ENCODE results near the gene HLA-DMA. TPM values are rescaled to one million over a fixed set of nuclear protein-coding genes. Genes with fewer than 3 reads are reported as not detected.

HLA-DMA gene
- total and polyA plus RNA-seq, 2 of the 8 experiments (the other 6 are each of a cell fraction or from before 2014, with no cell fraction given): 13.3 to 23.1 TPM

- H3K23ac ChIP-seq (ENCODE audit: insufficient read length): no peak overlapping the region
- H3K79me1 ChIP-seq (ENCODE audit: low read depth, low read length): no peaks in the 10 kb centered on the region
- H3K4me2 ChIP-seq (ENCODE audit: insufficient read depth in 1 of 2, low read depth in 2 of 2, low read length in 2 of 2): no peak overlapping the region
- peaks cover 0 to 13% (median 3%) of the 10 kb centered on the region in 4 experiments; a peak in 5 of 7 replicates for H3K4me1 ChIP-seq (replicated peaks in 1 of 4; ENCODE audit: control insufficient read depth in 3 of 4, insufficient read depth in 4 of 4, low read length in 3 of 4)
- TF ChIP-seq KDM4A (IDR thresholded peaks at IDR 0.05; ENCODE audit: low read depth, low read length, severe bottlenecking) (no peak), HDAC6 (IDR thresholded peaks at IDR 0.05; ENCODE audit: low read depth, low read length) (no peak), SAP30 (IDR thresholded peaks at IDR 0.05; ENCODE audit: insufficient read depth, insufficient replicate concordance, low read length) (no peak), BACH1 (IDR thresholded peaks at IDR 0.05; ENCODE audit: low read length) (no peak), PHF8 (conservative IDR thresholded peaks at IDR 0.05; ENCODE audit: low read depth, low read length) (no peak), POLR2A (IDR thresholded peaks at IDR 0.05; ENCODE audit: control extremely low read depth in 1 of 2, low read depth in 2 of 2, low read length in 2 of 2) (no peak), SIX5 (IDR thresholded peaks at IDR 0.05; ENCODE audit: low read depth, low read length) (no peak)
- H3K9ac ChIP-seq (replicated peaks in 1 of 4; ENCODE audit: extremely low read depth in 1 of 4, low read depth in 3 of 4, low read length in 3 of 4): no peak overlapping the region
- H2AK5ac ChIP-seq (ENCODE audit: low read depth, low read length): no peak overlapping the region
- no peak overlapping the region for H3K56ac ChIP-seq (replicated peaks; ENCODE audit: insufficient read length, low read depth, low read length)
- no peak overlapping the region for H2AFZ ChIP-seq (ENCODE audit: low read length)
- H2BK15ac ChIP-seq (ENCODE audit: low read length): no peak overlapping the region
- H4K20me1 ChIP-seq (replicated peaks in 1 of 2; ENCODE audit: control insufficient read depth in 1 of 2, insufficient read depth in 2 of 2, low read length in 2 of 2): no peaks in the 10 kb centered on the region
- no peak overlapping the region for H4K8ac ChIP-seq (ENCODE audit: extremely low read depth, insufficient read depth, low read length)
- FAIRE-seq (no peak), DNase-seq (ENCODE audit: low read depth in 1 of 2, low spot score in 2 of 2) (no peak)
- H3K9me3 ChIP-seq (ENCODE audit: insufficient read depth in 2 of 2, low read depth in 1 of 2, low read length in 1 of 2): no peaks in the 10 kb centered on the region
- no peak overlapping the region for H2BK120ac ChIP-seq (replicated peaks; ENCODE audit: low read depth, low read length)
- H3K23me2 ChIP-seq (ENCODE audit: low read depth, low read length): 0 out of 2 replicates have a peak, but pooled peaks cover 4% of the 10 kb centered on the region
- 88% methylated on average over 8 of the region's 8 CpGs; no CpG with 5 or more reads in 1 of the 2 experiments for WGBS, 2 experiments (ENCODE audit: extremely low coverage in 1 of 2, insufficient coverage in 1 of 2, insufficient read length in 1 of 2, insufficient replicate concordance in 2 of 2, low coverage in 1 of 2, low lambda C conversion rate in 2 of 2, missing lambda C conversion rate in 1 of 2)
- no peak overlapping the region for H3K14ac ChIP-seq (ENCODE audit: insufficient read length)
- no peak overlapping the region for H4K5ac ChIP-seq (ENCODE audit: insufficient read length, low read depth, low read length)
- no peak overlapping the region for H2BK20ac ChIP-seq (ENCODE audit: low read length)
- no peaks in the 10 kb centered on the region for H3K36me3 ChIP-seq (ENCODE audit: control insufficient read depth in 2 of 4, insufficient read depth in 4 of 4, low read length in 3 of 4)
- no peak overlapping the region for H2BK5ac ChIP-seq (ENCODE audit: low read depth, low read length)
- no peak overlapping the region for H2BK12ac ChIP-seq (ENCODE audit: low read depth, low read length)
- no peaks in the 10 kb centered on the region; a peak in 1 of 7 replicates for H3K27me3 ChIP-seq (replicated peaks in 1 of 4; ENCODE audit: control insufficient read depth in 3 of 4, extremely low read depth in 1 of 4, insufficient read depth in 3 of 4, low read length in 3 of 4)
- no peak overlapping the region for H3K4me3 ChIP-seq (ENCODE audit: extremely low read depth in 1 of 4, insufficient read depth in 2 of 4, low read depth in 3 of 4, low read length in 4 of 4)
- no peaks in the 10 kb centered on the region for H3K79me2 ChIP-seq (ENCODE audit: control insufficient read depth in 1 of 2, insufficient read depth in 2 of 2, low read length in 2 of 2)
- no peak overlapping the region for H3K27ac ChIP-seq (ENCODE audit: low read depth, low read length)
- CTCF ChIA-PET (ENCODE audit: partially characterized antibody): interaction anchor here (1.0 to 11.1 kb wide), 10 partner anchors 9 to 112 kb away, joined by 4 to 168 read pairs (median 8); partner anchors contain the start of genes BRD2, HLA-DMB and TAP2
- no peak overlapping the region for H4K91ac ChIP-seq (replicated peaks; ENCODE audit: insufficient read length, low read length)
- H3K18ac ChIP-seq (ENCODE audit: extremely low read depth, low read length): no peak overlapping the region
- H3K4ac ChIP-seq (replicated peaks; ENCODE audit: insufficient read length, low read depth, low read length): no peak overlapping the region
- POLR2A ChIA-PET (ENCODE audit: partially characterized antibody): interaction anchor here (1.3 to 33.3 kb wide), 4 partner anchors 10 to 29 kb away, joined by 3 to 1158 read pairs (median 4); partner anchors contain the start of genes BRD2 and HLA-DMB
Measured at GRCh38 chr6:32950449-32950848, 2.4 kb downstream of the HLA-DMA start.

All from H1 (cell line).